H1 (cell line): Measurements from ENCODE around the gene FGF12. TPM values are rescaled to one million over a fixed set of nuclear protein-coding genes. Genes with fewer than 3 reads are reported as not detected.

Experiments used
- BACH1 ChIP-seq: IDR thresholded peaks from 2 replicates; pipeline ENCODE4 v1.6.1; 2012; ENCODE audit warnings: low read length, improper control_type of control experiment
- GTF2F1 ChIP-seq: IDR thresholded peaks from 2 replicates; pipeline ENCODE4 v1.6.1; 2012; ENCODE audit warnings: low read depth, low read length, improper control_type of control experiment, borderline replicate concordance
- RBBP5 ChIP-seq: IDR thresholded peaks from 2 replicates; pipeline ENCODE4 v1.7.1; 2012; ENCODE audit warnings: low read depth, mild to moderate bottlenecking, inconsistent platforms, low read length, moderate library complexity, borderline replicate concordance
- SIX5 ChIP-seq: IDR thresholded peaks from 2 replicates; pipeline ENCODE4 v1.6.1; 2011; ENCODE audit warnings: mild to moderate bottlenecking, low read depth, low read length
- USF2 ChIP-seq: IDR thresholded peaks from 2 replicates; pipeline ENCODE4 v1.6.1; 2011; ENCODE audit warnings: low read length, improper control_type of control experiment
- polyA plus RNA-seq, 7 experiments: library from polyadenylated mRNA; depleted of rRNA in 3 of 7; stranded (reverse) in 5 of 7; unstranded in 2 of 7; fragments of >200 nt in 5 of 7; fragments of 200-250 nt in 2 of 7; gene quantifications; 1 replicate in 5 of 7; 2 replicates in 1 of 7; 4 replicates in 1 of 7; pipeline versions ENCODE4 v1.2.1 to v1.2.3, GENCODE V29; 2011 to 2013; ENCODE audit warnings: missing spikeins in 2 of 7, mixed read lengths in 2 of 7
- total RNA-seq: library from RNA; stranded (reverse); fragmentation: NEBNext Ultra II Directional; extraction: Animal tissue kit (Norgen Biotek cat#: 25700); gene quantifications from 2 replicates; pipeline ENCODE4 v1.2.1, GENCODE V29; 2021

Gene FGF12
- total and polyA plus RNA-seq, 2 of the 8 experiments (the other 6 are each of a cell fraction or from before 2014, with no cell fraction given), result 4.1 to 16.6 TPM

GRCh38 chr3:192570315-192570714 lies 157.0 kb downstream of the FGF12 start (continued):
- no peak for TF ChIP-seq USF2
- no peak for TF ChIP-seq BACH1
- TF ChIP-seq SIX5, result no peak
- TF ChIP-seq GTF2F1, result no peak
- TF ChIP-seq RBBP5, result no peak
